Endothelial cell of umbilical vein (primary cell): ENCODE measurements around the gene SLC44A1. TPM values are rescaled to one million over a fixed set of nuclear protein-coding genes. Genes with fewer than 3 reads are reported as not detected.

Source experiments
- BruUV-seq: library from RNA; stranded (reverse); fragments of 400-500 nt; replicated peaks from 2 replicates; lab custom pipeline; 2021; lab: Mats Ljungman, UMichigan
- CTCF ChIA-PET: fragments of 300-600, 350-600 bp; sonication (Branson Sonifier 250); formaldehyde crosslinking; loops from one replicate; lab custom pipeline; 2021; ENCODE audit warnings: antibody characterized with exemption, inconsistent platforms; lab: Charles Lee
- POLR2A ChIA-PET: fragments of 300-600, 350-600 bp; sonication (Branson Sonifier 250); formaldehyde crosslinking; loops from one replicate; lab custom pipeline; 2021; ENCODE audit warnings: antibody characterized with exemption, inconsistent platforms; lab: Charles Lee
- DNase-seq: peaks from one replicate; pipeline ENCODE4 v3.0.0-alpha.2; 2011; ENCODE audit warnings: low read depth, low spot score
- FAIRE-seq: peaks from 2 replicates; lab custom pipeline; 2011; peaks lifted over from hg19 to GRCh38; lab: Jason Lieb, UNC
- H2AFZ ChIP-seq: 2 replicates; pipeline ENCODE4 v1.6.0; 2012; ENCODE audit warnings: low read depth, low read length, control low read depth, inconsistent platforms
- H3K27ac ChIP-seq: 2 replicates; pipeline ENCODE4 v1.5.1; 2011; ENCODE audit warnings: low read depth, mild to moderate bottlenecking, control low read depth, low read length, moderate library complexity; ENCODE audit not compliant: insufficient read depth
- H3K27me3 ChIP-seq, 2 experiments: 2 replicates each; pipeline versions ENCODE4 v1.6.0 to v1.6.1; 2011; ENCODE audit warnings: low read length in 2 of 2, mixed read lengths in 1 of 2; ENCODE audit not compliant: control insufficient read depth in 2 of 2, insufficient read depth in 2 of 2
- H3K36me3 ChIP-seq, 2 experiments: 2 replicates in 1 of 2; 3 replicates in 1 of 2; pipeline ENCODE4 v1.5.1; 2011; ENCODE audit warnings: low read length in 2 of 2, mild to moderate bottlenecking in 1 of 2, moderate library complexity in 1 of 2; ENCODE audit not compliant: control insufficient read depth in 2 of 2, insufficient read depth in 2 of 2; ENCODE audit errors: extremely low read depth in 1 of 2
- H3K4me1 ChIP-seq: 3 replicates; pipeline ENCODE4 v1.5.1; 2011; ENCODE audit warnings: mild to moderate bottlenecking, low read length; ENCODE audit not compliant: control insufficient read depth, insufficient read depth; ENCODE audit errors: extremely low read depth
- H3K4me2 ChIP-seq: 2 replicates; pipeline ENCODE4 v1.6.1; 2011; ENCODE audit warnings: low read length, control low read depth, mixed read lengths; ENCODE audit not compliant: insufficient read depth
- H3K4me3 ChIP-seq, 3 experiments: fragments of 200-600 bp in 1 of 3; sonication (generic), shearing (Covaris generic) in 1 of 3; replicated peaks in 1 of 3; 2 replicates each; pipeline ENCODE4 v1.5.1; 2011 to 2016; ENCODE audit warnings: control low read depth in 3 of 3, low read length in 3 of 3, mild to moderate bottlenecking in 2 of 3, inconsistent platforms in 1 of 3, low read depth in 1 of 3, moderate library complexity in 1 of 3; ENCODE audit not compliant: insufficient read depth in 1 of 3
- H3K79me2 ChIP-seq: 2 replicates; pipeline ENCODE4 v1.6.0; 2012; ENCODE audit warnings: low read length, inconsistent platforms; ENCODE audit not compliant: control insufficient read depth, insufficient read depth
- H3K9ac ChIP-seq: replicated peaks from 2 replicates; pipeline ENCODE3; 2011; ENCODE audit warnings: low read length, control low read depth; ENCODE audit not compliant: insufficient read depth; ENCODE audit errors: extremely low read depth
- H3K9me1 ChIP-seq: replicated peaks from 3 replicates; pipeline ENCODE4 v1.6.0; 2011; ENCODE audit warnings: mild to moderate bottlenecking, low read length; ENCODE audit not compliant: control insufficient read depth, insufficient read depth; ENCODE audit errors: extremely low read depth
- H3K9me3 ChIP-seq: replicated peaks from 2 replicates; pipeline ENCODE4 v1.5.1; 2012; ENCODE audit warnings: low read length, inconsistent platforms; ENCODE audit not compliant: control insufficient read depth, insufficient read depth
- H4K20me1 ChIP-seq: replicated peaks from 2 replicates; pipeline ENCODE3; 2011; ENCODE audit warnings: mild to moderate bottlenecking, low read length; ENCODE audit not compliant: control insufficient read depth, insufficient read depth; ENCODE audit errors: extremely low read depth
- EZH2 ChIP-seq: IDR thresholded peaks from 2 replicates; pipeline ENCODE4 v1.6.1; 2012; ENCODE audit warnings: borderline replicate concordance, low read depth, mild to moderate bottlenecking, moderate library complexity, low read length, inconsistent platforms; ENCODE audit not compliant: severe bottlenecking
- FOS ChIP-seq: IDR thresholded peaks from 2 replicates; pipeline ENCODE4 v1.6.1; 2011; ENCODE audit warnings: mild to moderate bottlenecking, low read length, moderate library complexity, borderline replicate concordance; ENCODE audit not compliant: insufficient read depth
- GATA2 ChIP-seq: IDR thresholded peaks from 2 replicates; pipeline ENCODE4 v1.7.0; 2011; ENCODE audit warnings: low read depth, mild to moderate bottlenecking, moderate library complexity, mixed read lengths, low read length; ENCODE audit not compliant: insufficient read length, insufficient read depth
- JUN ChIP-seq: IDR thresholded peaks from 2 replicates; pipeline ENCODE4 v1.6.1; 2011; ENCODE audit warnings: borderline replicate concordance, low read depth; ENCODE audit not compliant: insufficient read length, insufficient read depth
- MYC ChIP-seq: IDR thresholded peaks from one replicate; pipeline ENCODE4 v1.6.1; 2011; ENCODE audit warnings: mild to moderate bottlenecking, low read depth, low read length
- POLR2A ChIP-seq: IDR thresholded peaks from 2 replicates; pipeline ENCODE4 v1.6.1; 2012; ENCODE audit warnings: low read depth, mild to moderate bottlenecking, control low read depth, low read length
- POLR2AphosphoS5 ChIP-seq: IDR thresholded peaks from 2 replicates; pipeline ENCODE4 v1.6.1; 2012; ENCODE audit warnings: low read depth, mild to moderate bottlenecking, control low read depth, low read length, moderate library complexity; ENCODE audit not compliant: insufficient read depth
- dilution Hi-C: fragments of 300-500 bp; cut with MboI; formaldehyde crosslinking; loops from one replicate; pipeline ENCODE4 v1.15.0; 2019; ENCODE audit warnings: low sequenced_read_pairs; ENCODE audit not compliant: extremely low pct_ligation_motif_present
- intact Hi-C: fragments of 100-400 bp; cut with micrococcal nuclease; formaldehyde crosslinking; loops from one replicate; pipeline ENCODE4 v1.10.0; 2022
- polyA plus RNA-seq, 4 experiments: library from polyadenylated mRNA; depleted of rRNA in 3 of 4; stranded (reverse) in 3 of 4; unstranded in 1 of 4; fragments of >200 nt; gene quantifications; 2 replicates each; pipeline versions ENCODE4 v1.2.1 to v1.2.3, GENCODE V29; 2011 to 2012; ENCODE audit warnings: missing spikeins in 1 of 4
- total RNA-seq: library from RNA; stranded (reverse); gene quantifications from 2 replicates; pipeline ENCODE4 v1.2.3, GENCODE V29; 2021
- TF ChIP-seq, protein P1 (sequence below): IDR thresholded peaks from 2 replicates; pipeline ENCODE4 v1.6.1; 2011; ENCODE audit not compliant: insufficient read depth, insufficient read length
- TF ChIP-seq, protein P2 (sequence below), 2 donors: IDR thresholded peaks; 1 replicate in 1 of 2; 2 replicates in 1 of 2; pipeline ENCODE4 v1.5.1; 2011; ENCODE audit warnings: low read length in 2 of 2, mild to moderate bottlenecking in 2 of 2, moderate library complexity in 2 of 2, control low read depth in 1 of 2, inconsistent platforms in 1 of 2, low read depth in 1 of 2; ENCODE audit not compliant: insufficient read depth in 1 of 2; ENCODE audit errors: extremely low read depth in 1 of 2

Gene SLC44A1
- total and polyA plus RNA-seq, 2 donors (not counting 3 experiments of a cell fraction or from before 2014, with no cell fraction given) = 16.1 to 37.7 TPM

DNA sequence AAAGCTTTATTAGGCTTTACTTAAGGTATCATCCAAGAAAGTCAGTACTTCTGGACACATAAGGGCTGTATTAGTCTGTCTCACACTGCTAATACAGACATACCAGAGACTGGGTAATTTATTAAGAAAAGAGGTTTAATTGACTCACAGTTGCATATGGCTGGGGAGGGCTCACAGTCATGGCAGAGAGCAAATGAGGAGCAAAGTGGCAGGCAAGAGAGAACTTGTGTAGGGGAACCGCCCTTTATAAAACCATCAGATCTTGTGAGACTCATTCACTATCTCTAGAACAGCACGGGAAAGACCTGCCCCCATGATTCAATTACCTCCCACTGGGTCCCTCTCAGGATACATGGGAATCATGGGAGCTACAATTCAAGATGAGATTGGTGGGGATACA, 49.2 kb upstream of the SLC44A1 start:
- TF ChIP-seq, protein P1, sequence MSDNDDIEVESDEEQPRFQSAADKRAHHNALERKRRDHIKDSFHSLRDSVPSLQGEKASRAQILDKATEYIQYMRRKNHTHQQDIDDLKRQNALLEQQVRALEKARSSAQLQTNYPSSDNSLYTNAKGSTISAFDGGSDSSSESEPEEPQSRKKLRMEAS = no peak
- TF ChIP-seq POLR2AphosphoS5 = no peak
- TF ChIP-seq GATA2 = no peak
- no peak for TF ChIP-seq POLR2A
- TF ChIP-seq JUN = no peak
- no peak for TF ChIP-seq MYC
- TF ChIP-seq, protein P2, sequence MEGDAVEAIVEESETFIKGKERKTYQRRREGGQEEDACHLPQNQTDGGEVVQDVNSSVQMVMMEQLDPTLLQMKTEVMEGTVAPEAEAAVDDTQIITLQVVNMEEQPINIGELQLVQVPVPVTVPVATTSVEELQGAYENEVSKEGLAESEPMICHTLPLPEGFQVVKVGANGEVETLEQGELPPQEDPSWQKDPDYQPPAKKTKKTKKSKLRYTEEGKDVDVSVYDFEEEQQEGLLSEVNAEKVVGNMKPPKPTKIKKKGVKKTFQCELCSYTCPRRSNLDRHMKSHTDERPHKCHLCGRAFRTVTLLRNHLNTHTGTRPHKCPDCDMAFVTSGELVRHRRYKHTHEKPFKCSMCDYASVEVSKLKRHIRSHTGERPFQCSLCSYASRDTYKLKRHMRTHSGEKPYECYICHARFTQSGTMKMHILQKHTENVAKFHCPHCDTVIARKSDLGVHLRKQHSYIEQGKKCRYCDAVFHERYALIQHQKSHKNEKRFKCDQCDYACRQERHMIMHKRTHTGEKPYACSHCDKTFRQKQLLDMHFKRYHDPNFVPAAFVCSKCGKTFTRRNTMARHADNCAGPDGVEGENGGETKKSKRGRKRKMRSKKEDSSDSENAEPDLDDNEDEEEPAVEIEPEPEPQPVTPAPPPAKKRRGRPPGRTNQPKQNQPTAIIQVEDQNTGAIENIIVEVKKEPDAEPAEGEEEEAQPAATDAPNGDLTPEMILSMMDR (IDR thresholded peaks at IDR 0.05; ENCODE audit: extremely low read depth in 1 of 2, insufficient read depth in 1 of 2, low read depth in 1 of 2, low read length in 2 of 2) = no peak
- TF ChIP-seq EZH2 = no peak
- no peak for TF ChIP-seq FOS
- Histone ChIP-seq H3K4me2 (no peak overlapping the region), H3K9me3 (no peaks in the 10 kb centered on the region), H3K4me3 (no peak overlapping the region), H3K27me3 (no peaks in the 10 kb centered on the region), H3K27ac (no peak overlapping the region), H2AFZ (no peak overlapping the region), H3K9ac (no peak overlapping the region), H3K9me1 (no peaks in the 10 kb centered on the region), H4K20me1 (no peaks in the 10 kb centered on the region), H3K79me2 (no peaks in the 10 kb centered on the region), H3K4me1 (no peaks in the 10 kb centered on the region), H3K36me3 (no peaks in the 10 kb centered on the region)
- intact Hi-C loops = no loop called here
- FAIRE-seq = no peak
- dilution Hi-C loops = no loop called here
- POLR2A ChIA-PET = no interaction called here
- no peak for DNase-seq
- no TSS peak for BruUV-seq
- CTCF ChIA-PET = no interaction called here
